Measurements from ENCODE around the gene PARD3.

DNA sequence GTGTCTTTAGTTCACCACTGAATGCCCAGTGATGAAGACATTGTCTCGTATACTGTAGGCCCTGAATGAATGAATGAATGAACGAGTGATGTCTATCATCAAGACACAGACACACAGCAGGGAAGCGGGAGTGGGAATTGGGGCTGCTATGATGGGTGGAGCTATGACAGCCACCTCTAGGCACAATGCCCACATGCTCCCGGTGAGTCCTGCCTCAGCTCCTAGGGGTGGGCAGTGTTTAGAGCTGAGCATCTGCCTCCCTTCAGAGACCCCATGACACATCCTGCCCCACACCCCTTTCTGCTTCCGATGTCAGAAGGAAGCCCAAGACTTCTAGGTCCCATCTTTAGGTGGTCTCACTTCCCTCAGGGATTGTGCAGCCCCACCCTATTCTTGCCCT is 714.1 kb downstream of the PARD3 start:
- no peak for TF ChIP-seq TAF1 (IDR thresholded peaks at IDR 0.05; ENCODE audit: borderline replicate concordance, insufficient read depth, low read length)
- TF ChIP-seq POLR2AphosphoS5 (IDR thresholded peaks at IDR 0.05; ENCODE audit: low read depth, low read length), result no peak
- TF ChIP-seq SIN3A (IDR thresholded peaks at IDR 0.05; ENCODE audit: borderline replicate concordance, insufficient read depth, low read length), result no peak
- TF ChIP-seq, protein P1, sequence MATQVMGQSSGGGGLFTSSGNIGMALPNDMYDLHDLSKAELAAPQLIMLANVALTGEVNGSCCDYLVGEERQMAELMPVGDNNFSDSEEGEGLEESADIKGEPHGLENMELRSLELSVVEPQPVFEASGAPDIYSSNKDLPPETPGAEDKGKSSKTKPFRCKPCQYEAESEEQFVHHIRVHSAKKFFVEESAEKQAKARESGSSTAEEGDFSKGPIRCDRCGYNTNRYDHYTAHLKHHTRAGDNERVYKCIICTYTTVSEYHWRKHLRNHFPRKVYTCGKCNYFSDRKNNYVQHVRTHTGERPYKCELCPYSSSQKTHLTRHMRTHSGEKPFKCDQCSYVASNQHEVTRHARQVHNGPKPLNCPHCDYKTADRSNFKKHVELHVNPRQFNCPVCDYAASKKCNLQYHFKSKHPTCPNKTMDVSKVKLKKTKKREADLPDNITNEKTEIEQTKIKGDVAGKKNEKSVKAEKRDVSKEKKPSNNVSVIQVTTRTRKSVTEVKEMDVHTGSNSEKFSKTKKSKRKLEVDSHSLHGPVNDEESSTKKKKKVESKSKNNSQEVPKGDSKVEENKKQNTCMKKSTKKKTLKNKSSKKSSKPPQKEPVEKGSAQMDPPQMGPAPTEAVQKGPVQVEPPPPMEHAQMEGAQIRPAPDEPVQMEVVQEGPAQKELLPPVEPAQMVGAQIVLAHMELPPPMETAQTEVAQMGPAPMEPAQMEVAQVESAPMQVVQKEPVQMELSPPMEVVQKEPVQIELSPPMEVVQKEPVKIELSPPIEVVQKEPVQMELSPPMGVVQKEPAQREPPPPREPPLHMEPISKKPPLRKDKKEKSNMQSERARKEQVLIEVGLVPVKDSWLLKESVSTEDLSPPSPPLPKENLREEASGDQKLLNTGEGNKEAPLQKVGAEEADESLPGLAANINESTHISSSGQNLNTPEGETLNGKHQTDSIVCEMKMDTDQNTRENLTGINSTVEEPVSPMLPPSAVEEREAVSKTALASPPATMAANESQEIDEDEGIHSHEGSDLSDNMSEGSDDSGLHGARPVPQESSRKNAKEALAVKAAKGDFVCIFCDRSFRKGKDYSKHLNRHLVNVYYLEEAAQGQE (IDR thresholded peaks at IDR 0.05; ENCODE audit: insufficient read depth in 1 of 2, low read depth in 2 of 2, low read length in 2 of 2), result no peak
